GM21526 (cell line): ENCODE measurements around the gene BAZ2B.

Source experiments
- ATAC-seq: cut with Tn5 transposase; IDR thresholded peaks from one replicate; pipeline ENCODE4 v1.9.1; 2021; ENCODE audit warnings: moderate library complexity; ENCODE audit not compliant: unreplicated experiment, low FRiP score

BAZ2B gene

GRCh38 chr2:159585622-159586021 lies 30.7 kb downstream of the BAZ2B start:
- no peak for ATAC-seq

- no peak for ATAC-seq
Measured at GRCh38 chr2:159584796-159585195, 31.6 kb downstream of the BAZ2B start.

DNA sequence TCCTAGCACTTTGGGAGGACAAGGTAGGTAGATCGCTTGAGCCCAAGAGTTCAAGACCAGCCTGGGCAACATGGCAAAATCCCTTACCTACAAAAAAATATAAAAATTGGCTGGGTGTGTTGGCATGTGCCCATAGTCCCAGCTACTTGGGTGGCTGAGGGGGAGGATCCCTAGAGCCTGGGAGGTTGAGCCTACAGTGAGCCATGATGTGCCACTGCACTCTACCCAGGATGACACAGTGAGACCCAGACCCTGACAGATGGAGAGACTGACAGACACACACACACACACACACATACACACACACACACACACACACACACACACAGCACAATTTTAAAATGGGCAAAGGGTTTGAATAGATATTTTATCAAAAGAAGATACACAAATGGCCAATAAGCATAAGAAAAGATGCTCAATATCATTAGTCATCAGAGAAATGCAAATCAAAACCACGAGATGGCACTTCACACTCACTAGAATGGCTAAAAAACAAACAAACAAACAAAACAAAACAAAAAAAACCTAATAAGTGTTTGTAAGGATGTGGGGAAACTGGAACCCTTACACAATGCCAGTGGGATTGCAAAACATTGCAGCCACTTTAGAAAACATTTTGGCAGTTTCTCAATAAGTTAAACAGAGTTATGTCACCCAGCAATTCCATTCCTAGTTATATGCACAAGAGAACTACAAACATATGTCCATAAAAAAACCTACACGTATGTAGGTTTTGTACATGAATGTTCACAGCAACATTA lies 42.3 kb downstream of the BAZ2B start:
- no peak for ATAC-seq

GRCh38 chr2:159573294-159573693 lies 43.1 kb downstream of the BAZ2B start:
- ATAC-seq: no peak

GRCh38 chr2:159572459-159572858 lies 43.9 kb downstream of the BAZ2B start:
- ATAC-seq: no peak

DNA sequence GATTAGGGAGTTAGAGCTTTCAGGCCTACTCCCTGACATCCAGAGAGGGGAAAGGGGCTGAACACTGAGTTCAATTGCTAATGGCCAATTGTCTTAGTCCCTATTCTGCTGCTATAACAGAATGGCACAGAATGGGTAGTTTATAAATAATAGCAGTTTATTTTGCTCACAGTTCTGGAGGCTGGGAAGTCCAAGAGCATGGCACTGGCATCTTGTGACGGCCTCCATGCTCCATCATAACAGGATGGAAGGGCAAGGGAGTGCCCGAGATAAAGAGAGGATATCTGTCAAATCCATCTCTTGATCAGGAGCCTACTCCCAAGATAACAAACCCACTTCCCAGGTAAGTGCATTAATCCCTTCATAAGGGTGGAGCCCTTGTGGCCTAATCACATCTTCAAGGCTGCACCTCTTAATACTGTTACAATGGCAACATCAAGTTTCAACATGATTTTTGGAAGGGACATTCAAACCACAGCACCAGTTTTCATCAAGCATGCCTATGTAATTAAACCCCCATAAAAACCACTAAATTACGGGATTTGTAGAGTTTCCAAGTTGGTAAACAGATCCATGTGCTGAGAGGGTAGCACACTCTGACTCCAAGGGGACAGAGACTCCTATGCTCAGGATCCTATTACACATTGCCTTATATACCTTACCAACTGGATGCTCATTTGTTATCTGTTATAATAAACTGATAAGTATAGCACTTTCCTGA lies 44.6 kb downstream of the BAZ2B start:
- no peak for ATAC-seq

DNA sequence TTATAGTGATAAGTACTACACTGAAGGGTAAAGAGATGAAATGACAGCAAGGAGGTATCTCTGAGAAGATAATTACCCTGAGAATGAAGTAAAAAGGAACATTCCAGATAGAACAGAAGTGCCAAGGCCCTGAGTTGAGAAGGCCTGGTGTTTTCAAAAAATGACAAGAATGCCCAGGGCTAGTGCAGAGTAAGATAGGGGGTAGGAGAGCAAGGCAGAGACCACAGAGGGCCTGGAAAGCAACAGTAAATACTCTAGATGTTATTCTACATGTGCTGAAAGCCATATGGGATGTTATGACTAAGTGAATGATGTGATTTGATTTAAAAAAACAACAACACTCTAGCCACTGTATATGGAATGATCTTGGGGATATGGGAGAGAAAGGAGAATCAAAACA lies 52.3 kb downstream of the BAZ2B start:
- no peak for ATAC-seq

DNA sequence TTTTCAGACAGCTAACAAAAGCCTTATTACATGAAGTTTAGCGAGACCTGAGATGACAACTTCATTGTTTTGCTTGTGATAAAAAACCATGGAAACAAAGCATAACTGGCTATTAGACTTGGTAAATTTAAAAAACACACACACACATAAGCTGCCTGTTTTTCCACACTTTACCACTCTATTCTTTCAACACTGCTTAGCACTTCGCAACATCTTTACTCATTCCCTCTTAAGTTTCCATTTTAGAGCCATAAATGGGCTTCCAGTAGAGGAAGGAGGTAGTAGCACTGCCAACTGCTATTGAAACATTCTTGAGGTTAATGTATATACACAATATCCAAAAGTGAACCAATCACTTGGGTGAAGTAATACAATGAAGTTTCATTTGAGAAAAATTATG lies 54.1 kb downstream of the BAZ2B start:
- no peak for ATAC-seq

GRCh38 chr2:159561786-159562185 lies 54.6 kb downstream of the BAZ2B start:
- ATAC-seq: no peak

GRCh38 chr2:159561242-159561641 lies 55.1 kb downstream of the BAZ2B start:
- ATAC-seq: no peak

DNA sequence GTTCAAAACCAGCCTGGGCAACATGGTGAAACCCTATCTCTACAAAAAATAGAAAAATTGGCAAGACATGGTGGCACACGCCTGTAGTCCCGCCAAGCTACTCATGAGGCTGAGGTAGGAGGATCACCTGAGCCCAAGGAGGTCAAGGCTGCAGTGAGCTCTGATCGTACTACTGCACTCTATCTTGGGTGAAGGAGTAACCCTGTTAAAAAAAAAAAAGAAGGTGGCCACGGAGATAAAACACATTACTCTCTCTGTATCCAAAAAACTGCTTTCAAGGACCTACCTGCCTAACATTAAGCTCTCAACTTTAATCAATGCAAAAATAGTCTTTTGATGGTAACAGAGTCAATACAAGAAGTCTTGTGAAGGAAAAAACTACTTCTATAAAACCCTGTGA lies 57.3 kb downstream of the BAZ2B start:
- no peak for ATAC-seq

DNA sequence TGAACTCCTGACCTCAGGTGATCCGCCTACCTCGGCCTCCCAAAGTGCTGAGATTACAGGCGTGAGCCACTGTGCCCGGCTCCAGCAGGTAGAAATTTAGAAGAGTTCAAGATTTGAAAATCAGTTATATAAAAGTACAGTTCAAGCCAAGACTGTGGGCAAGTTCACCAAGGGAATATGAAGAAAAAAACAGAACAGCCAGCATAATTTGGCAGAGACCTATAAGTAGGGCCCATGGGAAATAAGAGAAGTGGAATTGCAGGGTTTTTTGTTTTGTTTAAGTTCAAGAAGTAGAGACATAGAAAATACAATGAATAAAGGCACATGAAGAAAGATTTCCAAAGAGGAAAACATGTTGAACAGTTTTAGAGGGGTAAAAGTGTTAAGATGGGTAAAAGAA lies 57.9 kb downstream of the BAZ2B start:
- ATAC-seq: no peak

- ATAC-seq: no peak
Measured at GRCh38 chr2:159557437-159558034, 58.8 kb downstream of the BAZ2B start.

DNA sequence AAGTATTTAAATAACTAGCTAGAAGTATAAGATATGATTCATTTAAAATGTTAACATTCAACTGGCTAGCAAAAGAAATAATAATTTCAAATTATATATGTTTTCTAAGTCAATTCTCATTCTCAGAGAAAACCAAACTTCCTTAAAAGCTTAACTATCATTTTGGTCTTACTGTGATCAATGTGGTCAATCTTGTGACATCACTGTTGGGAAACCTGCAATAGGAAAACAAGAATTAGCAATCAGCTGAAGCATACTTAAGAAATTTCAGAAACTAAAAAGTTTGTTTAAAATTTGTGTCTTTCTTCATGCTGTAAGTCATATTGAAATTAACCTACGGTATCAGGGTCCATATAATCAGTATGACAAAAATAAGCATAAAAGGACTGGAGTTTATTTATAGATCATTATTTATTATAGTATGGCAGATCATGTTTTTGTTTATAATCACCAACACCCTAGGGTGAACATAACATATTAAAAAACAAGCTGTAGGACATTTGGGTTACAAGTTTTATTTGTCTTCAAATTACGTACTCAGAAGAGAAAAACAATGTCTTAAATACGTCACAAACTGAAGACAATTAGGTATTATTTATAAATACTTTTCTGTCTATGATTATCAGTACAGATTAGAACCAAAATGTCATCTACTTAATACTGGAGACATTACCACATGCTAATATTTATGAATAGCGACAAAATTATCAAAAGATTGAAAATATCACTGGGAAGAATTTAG lies 60.5 kb downstream of the BAZ2B start:
- no peak for ATAC-seq

DNA sequence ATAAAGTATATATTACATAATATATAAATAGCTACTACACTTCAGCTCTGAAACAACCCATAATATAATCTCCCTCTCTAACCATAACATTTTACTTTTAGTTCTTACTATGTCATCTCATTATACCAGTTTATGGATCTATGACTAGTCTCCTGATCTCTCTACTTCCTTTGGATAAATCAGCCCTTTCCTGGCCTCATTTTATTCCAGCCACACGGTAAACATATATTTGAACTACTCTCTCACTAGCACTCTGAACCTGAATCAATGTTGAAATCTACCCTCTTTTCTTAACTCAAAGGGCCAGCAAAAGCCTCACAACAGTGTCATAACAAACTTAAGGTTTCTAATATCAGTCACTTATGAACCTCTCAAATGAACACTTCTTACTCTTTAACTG lies 62.6 kb downstream of the BAZ2B start:
- no peak for ATAC-seq

DNA sequence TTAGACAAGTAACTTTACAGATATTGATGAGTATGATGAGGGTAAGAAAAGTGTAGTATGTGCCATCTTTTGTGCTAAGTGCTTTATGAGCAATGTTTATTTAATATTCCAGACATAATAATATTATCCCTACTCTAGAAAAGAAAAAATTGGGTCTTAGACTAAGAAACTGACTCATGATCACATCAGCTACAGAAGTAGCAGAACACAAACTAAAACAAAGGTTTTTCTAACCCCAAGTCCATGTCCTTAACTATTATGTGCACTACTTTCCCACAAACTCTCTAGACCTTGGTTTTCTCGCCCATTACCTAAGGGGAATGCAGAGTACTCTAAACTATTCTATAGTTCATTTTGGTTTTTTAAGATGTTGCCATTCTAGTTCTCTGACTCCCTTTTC lies 64.5 kb downstream of the BAZ2B start:
- no peak for ATAC-seq

- no peak for ATAC-seq
Measured at GRCh38 chr2:159550231-159550630, 66.1 kb downstream of the BAZ2B start.

DNA sequence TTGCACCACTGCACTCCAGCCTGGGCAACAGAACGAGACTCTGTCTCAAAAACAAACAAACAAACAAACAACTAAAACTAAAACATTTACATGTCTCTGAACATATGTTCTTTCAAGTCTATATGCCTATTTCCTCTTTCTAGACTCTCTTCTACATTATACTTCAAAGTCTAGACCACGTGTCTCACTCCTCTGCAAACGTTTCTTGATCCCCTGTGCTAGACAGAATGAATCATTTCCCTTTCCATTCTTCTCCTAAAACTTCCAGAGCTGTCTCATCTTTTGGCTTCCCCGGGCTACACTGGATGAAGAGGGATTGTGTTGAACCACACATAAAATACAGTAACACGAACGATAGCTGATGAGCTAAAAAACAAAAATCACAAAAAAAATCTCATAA lies 67.1 kb downstream of the BAZ2B start:
- ATAC-seq: peak; percentile 59

GRCh38 chr2:159546716-159547430 lies 69.5 kb downstream of the BAZ2B start:
- no peak for ATAC-seq

GRCh38 chr2:159546039-159546438 lies 70.3 kb downstream of the BAZ2B start:
- no peak for ATAC-seq
